Uterus (tissue), 2 donors: ENCODE results near the gene SPATS2L.

Experiments used
- POLR2A ChIP-seq, 2 donors: fragments of 450-650 bp; IDR thresholded peaks; one replicate each; pipeline ENCODE4 v1.6.1; 2016; ENCODE audit warnings: antibody characterized with exemption in 2 of 2, mild to moderate bottlenecking in 1 of 2, moderate library complexity in 1 of 2
- TF ChIP-seq, protein P1 (sequence below), 4 experiments: fragments of 200-600 bp in 2 of 4; fragments of 450-650 bp in 2 of 4; sonication (generic) in 2 of 4; IDR thresholded peaks; one replicate each; pipeline ENCODE4 v1.5.1; 2016 to 2019; ENCODE audit warnings: antibody characterized with exemption in 4 of 4, mild to moderate bottlenecking in 2 of 4, moderate library complexity in 1 of 4

DNA sequence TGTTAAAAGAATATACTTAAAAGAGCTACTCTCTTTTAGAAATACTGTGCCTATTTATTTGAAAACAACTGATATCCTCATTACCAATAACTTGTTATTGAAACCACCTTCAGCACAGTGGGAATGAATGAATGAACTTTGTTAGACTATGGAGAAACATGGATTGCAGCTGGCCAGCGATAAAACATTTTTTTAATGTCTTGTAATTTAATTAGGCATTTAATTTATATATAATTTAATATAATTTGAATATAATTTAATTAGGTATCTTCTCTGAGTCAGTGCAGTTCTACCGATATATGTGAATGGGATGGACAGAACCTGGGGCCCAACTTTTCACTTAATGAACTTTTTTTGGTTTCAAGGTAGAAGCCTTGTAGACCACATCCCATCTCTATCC is 109.0 kb downstream of the SPATS2L start:
- TF ChIP-seq, protein P1, sequence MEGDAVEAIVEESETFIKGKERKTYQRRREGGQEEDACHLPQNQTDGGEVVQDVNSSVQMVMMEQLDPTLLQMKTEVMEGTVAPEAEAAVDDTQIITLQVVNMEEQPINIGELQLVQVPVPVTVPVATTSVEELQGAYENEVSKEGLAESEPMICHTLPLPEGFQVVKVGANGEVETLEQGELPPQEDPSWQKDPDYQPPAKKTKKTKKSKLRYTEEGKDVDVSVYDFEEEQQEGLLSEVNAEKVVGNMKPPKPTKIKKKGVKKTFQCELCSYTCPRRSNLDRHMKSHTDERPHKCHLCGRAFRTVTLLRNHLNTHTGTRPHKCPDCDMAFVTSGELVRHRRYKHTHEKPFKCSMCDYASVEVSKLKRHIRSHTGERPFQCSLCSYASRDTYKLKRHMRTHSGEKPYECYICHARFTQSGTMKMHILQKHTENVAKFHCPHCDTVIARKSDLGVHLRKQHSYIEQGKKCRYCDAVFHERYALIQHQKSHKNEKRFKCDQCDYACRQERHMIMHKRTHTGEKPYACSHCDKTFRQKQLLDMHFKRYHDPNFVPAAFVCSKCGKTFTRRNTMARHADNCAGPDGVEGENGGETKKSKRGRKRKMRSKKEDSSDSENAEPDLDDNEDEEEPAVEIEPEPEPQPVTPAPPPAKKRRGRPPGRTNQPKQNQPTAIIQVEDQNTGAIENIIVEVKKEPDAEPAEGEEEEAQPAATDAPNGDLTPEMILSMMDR (IDR thresholded peaks at IDR 0.05), result no peak
- TF ChIP-seq POLR2A (IDR thresholded peaks at IDR 0.05), result no peak
